CD1c-positive myeloid dendritic cell (primary cell): ENCODE measurements around the gene SRRM4.

Experiments used
- DNase-seq: peaks from one replicate; pipeline ENCODE4 v3.0.0-alpha.2; 2016; ENCODE audit errors: extremely low spot score

Gene SRRM4

GRCh38 chr12:119168721-119169120, 187.4 kb downstream of the SRRM4 start:
- no peak for DNase-seq

GRCh38 chr12:119169150-119169549, 187.8 kb downstream of the SRRM4 start:
- no peak for DNase-seq

- DNase-seq = no peak
Measured at GRCh38 chr12:119171291-119171690, 189.9 kb downstream of the SRRM4 start.

GRCh38 chr12:119171691-119172425, 190.5 kb downstream of the SRRM4 start:
- DNase-seq = no peak

GRCh38 chr12:119175081-119175480, 193.7 kb downstream of the SRRM4 start:
- DNase-seq = no peak

GRCh38 chr12:119176267-119177055, 195.1 kb downstream of the SRRM4 start:
- no peak for DNase-seq

GRCh38 chr12:119177056-119177325, 195.7 kb downstream of the SRRM4 start:
- DNase-seq = no peak

GRCh38 chr12:119177724-119178380, 196.5 kb downstream of the SRRM4 start:
- DNase-seq = no peak

- DNase-seq = no peak
Measured at GRCh38 chr12:119178544-119179334, 197.4 kb downstream of the SRRM4 start, which contains the start of gene HSPB8. Gene HSPB8, plus strand, starts transcription at chr12:119178931. Its CDS starts 382 bp downstream, at chr12:119179313.

GRCh38 chr12:119179335-119180021, 198.1 kb downstream of the SRRM4 start:
- no peak for DNase-seq

GRCh38 chr12:119180380-119181040, 199.2 kb downstream of the SRRM4 start:
- DNase-seq = no peak

- DNase-seq = no peak
Measured at GRCh38 chr12:119181202-119181601, 199.9 kb downstream of the SRRM4 start.

- no peak for DNase-seq
Measured at GRCh38 chr12:119181944-119182343, 200.6 kb downstream of the SRRM4 start.

GRCh38 chr12:119182701-119183493, 201.6 kb downstream of the SRRM4 start:
- no peak for DNase-seq

- no peak for DNase-seq
Measured at GRCh38 chr12:119183942-119184695, 202.8 kb downstream of the SRRM4 start.

- no peak for DNase-seq
Measured at GRCh38 chr12:119195256-119195655, 213.9 kb downstream of the SRRM4 start.

GRCh38 chr12:119198440-119198839, 217.1 kb downstream of the SRRM4 start:
- no peak for DNase-seq

- no peak for DNase-seq
Measured at GRCh38 chr12:119200601-119201000, 219.3 kb downstream of the SRRM4 start.
